GM23338 (cell line): ENCODE results near the gene UGGT2. TPM values are rescaled to one million over a fixed set of nuclear protein-coding genes. Genes with fewer than 3 reads are reported as not detected.
A peak's percentile ranks its signal among the peaks of the same experiment; 100 is the strongest.

Experiments used
- ATAC-seq: fragments of 200-7000 bp; cut with Tn5 transposase; 3 replicates; pipeline ENCODE4 v1.9.1; 2020
- DNase-seq: peaks from one replicate; pipeline ENCODE4 v3.0.0-alpha.2; 2015; ENCODE audit warnings: low spot score
- H2AFZ ChIP-seq: fragments of 200-600 bp; sonication (generic); 2 replicates; pipeline ENCODE4 v1.8.0; 2016; ENCODE audit warnings: antibody characterized with exemption, mild to moderate bottlenecking, moderate library complexity
- H3F3A ChIP-seq: fragments of 200-600 bp; sonication (generic); replicated peaks from 2 replicates; pipeline ENCODE4 v1.8.0; 2017; ENCODE audit warnings: antibody characterized with exemption, mixed run types, low read depth
- H3K27ac ChIP-seq: fragments of 200-600 bp; sonication (generic); 2 replicates; pipeline ENCODE4 v1.6.1; 2016; ENCODE audit warnings: low read depth
- H3K27me3 ChIP-seq: fragments of 200-600 bp; sonication (generic); 2 replicates; pipeline ENCODE4 v1.8.0; 2016; ENCODE audit warnings: mild to moderate bottlenecking, mixed run types, moderate library complexity; ENCODE audit not compliant: insufficient read depth
- H3K36me3 ChIP-seq: fragments of 200-600 bp; sonication (generic); 2 replicates; pipeline ENCODE4 v1.8.0; 2016; ENCODE audit warnings: mild to moderate bottlenecking; ENCODE audit not compliant: insufficient read depth
- H3K4me1 ChIP-seq: fragments of 200-600 bp; sonication (generic); 2 replicates; pipeline ENCODE4 v1.8.0; 2016; ENCODE audit warnings: mild to moderate bottlenecking, moderate library complexity; ENCODE audit not compliant: insufficient read depth
- H3K4me2 ChIP-seq: fragments of 200-600 bp; sonication (generic); 2 replicates; pipeline ENCODE4 v1.7.1; 2017; ENCODE audit warnings: mixed run types
- H3K4me3 ChIP-seq: fragments of 200-600 bp; sonication (generic); 2 replicates; pipeline ENCODE4 v1.6.1; 2016; ENCODE audit warnings: mixed run types
- H3K79me2 ChIP-seq: fragments of 200-600 bp; sonication (generic); replicated peaks from 2 replicates; pipeline ENCODE4 v1.8.0; 2017; ENCODE audit warnings: mild to moderate bottlenecking; ENCODE audit not compliant: insufficient read depth
- H3K9me2 ChIP-seq: fragments of 200-600 bp; sonication (generic); 2 replicates; pipeline ENCODE4 v1.8.0; 2017; ENCODE audit not compliant: insufficient read depth
- H4K20me1 ChIP-seq: fragments of 200-600 bp; sonication (generic); replicated peaks from 2 replicates; pipeline ENCODE4 v1.8.0; 2017; ENCODE audit warnings: mild to moderate bottlenecking; ENCODE audit not compliant: insufficient read depth
- H3K27ac Mint-ChIP-seq: 2 replicates; pipeline ENCODE4 v1.8.0; 2020; ENCODE audit warnings: inconsistent platforms, mild to moderate bottlenecking, moderate library complexity, mixed read lengths
- H3K27me3 Mint-ChIP-seq: 3 replicates; pipeline ENCODE4 v1.8.0; 2022; ENCODE audit warnings: low read depth, mild to moderate bottlenecking, moderate library complexity, mixed read lengths, inconsistent platforms; ENCODE audit not compliant: insufficient read depth, poor library complexity
- H3K36me3 Mint-ChIP-seq: 3 replicates; pipeline ENCODE4 v1.8.0; 2021; ENCODE audit warnings: low read depth, mild to moderate bottlenecking, inconsistent platforms, moderate library complexity, mixed read lengths
- H3K4me1 Mint-ChIP-seq: 3 replicates; pipeline ENCODE4 v1.8.0; 2020; ENCODE audit warnings: mild to moderate bottlenecking, inconsistent platforms, mixed read lengths
- H3K4me3 Mint-ChIP-seq: 3 replicates; pipeline ENCODE4 v1.8.0; 2021; ENCODE audit warnings: moderate library complexity, mild to moderate bottlenecking, inconsistent platforms, mixed read lengths
- H3K9me3 Mint-ChIP-seq: 3 replicates; pipeline ENCODE4 v1.8.0; 2020; ENCODE audit warnings: moderate library complexity, mild to moderate bottlenecking, inconsistent platforms, mixed read lengths
- EZH2 ChIP-seq: fragments of 200-600 bp; sonication (generic); IDR thresholded peaks from one replicate; pipeline ENCODE4 v1.8.0; 2017; ENCODE audit warnings: antibody characterized with exemption, mild to moderate bottlenecking, low read depth; ENCODE audit not compliant: unreplicated experiment
- NANOG ChIP-seq: IDR thresholded peaks from 2 replicates; pipeline ENCODE4 v1.6.1; 2016; ENCODE audit warnings: antibody characterized with exemption, borderline replicate concordance
- polyA plus RNA-seq: library from polyadenylated mRNA; unstranded; fragments of >200 nt; fragmentation: Nextera tagmentation; extraction: Ambion mirVana; gene quantifications from 2 replicates; pipeline ENCODE4 v1.2.1, GENCODE V29; 2016
- total RNA-seq: library from RNA; depleted of rRNA; stranded (reverse); fragments of >200 nt; shearing (Covaris generic); gene quantifications from 2 replicates; pipeline ENCODE4 v1.2.3, GENCODE V29; 2014
- TF ChIP-seq, protein P1 (sequence below): fragments of 250-450 bp; sonication (Bioruptor Pico); IDR thresholded peaks from 2 replicates; pipeline ENCODE4 v1.5.0; 2020; ENCODE audit warnings: mild to moderate bottlenecking, moderate library complexity
- TF ChIP-seq, protein P2 (sequence below), 2 experiments: fragments of 200-600 bp in 1 of 2; sonication (generic) in 1 of 2; conservative IDR thresholded peaks; 2 replicates each; pipeline versions ENCODE4 v1.5.1 to v1.6.1; 2016 to 2017; ENCODE audit warnings: antibody characterized with exemption in 2 of 2, low read depth in 2 of 2, mild to moderate bottlenecking in 2 of 2, moderate library complexity in 1 of 2

Gene UGGT2
- total and polyA plus RNA-seq, 2 experiments from 2014 or later: 44.0 to 60.5 TPM

DNA sequence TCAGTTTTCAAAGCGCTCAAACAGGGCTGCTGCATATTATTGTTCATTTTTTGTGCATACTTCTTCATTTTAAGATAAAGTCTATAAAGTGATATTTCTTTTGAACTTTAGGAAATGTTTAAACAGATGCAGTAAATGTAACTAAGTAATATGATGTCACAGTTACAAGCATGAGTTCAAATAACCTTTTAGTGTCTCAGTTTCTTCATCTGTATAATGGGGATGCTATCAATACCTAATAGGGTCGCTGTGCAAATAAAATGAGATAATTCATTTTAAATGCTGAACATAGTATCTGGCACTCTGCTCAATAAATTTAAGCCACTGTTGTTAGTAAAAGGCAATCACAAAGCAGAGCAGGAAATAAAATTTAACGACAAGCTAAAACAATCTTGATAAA, 97.5 kb downstream of the UGGT2 start:
- DNase-seq (no peak), ATAC-seq (no peak)
- H3K36me3 Mint-ChIP-seq: peaks cover 94% of the 10 kb centered on the region
- Histone ChIP-seq H3K9me2 (no peaks in the 10 kb centered on the region), H4K20me1 (no peaks in the 10 kb centered on the region), H3K79me2 (peaks cover 3% of the 10 kb centered on the region; the same call in 1 of the 2 replicates), H2AFZ (no peak overlapping the region), H3K4me2 (no peak overlapping the region), H3K4me3 (no peak overlapping the region), H3K36me3 (peaks cover 13% of the 10 kb centered on the region; the same call in 1 of the 2 replicates), H3K4me1 (peaks cover 8% of the 10 kb centered on the region), H3K27ac (no peak overlapping the region), H3K27me3 (no peaks in the 10 kb centered on the region), H3F3A (no peaks in the 10 kb centered on the region)
- TF ChIP-seq, protein P1, sequence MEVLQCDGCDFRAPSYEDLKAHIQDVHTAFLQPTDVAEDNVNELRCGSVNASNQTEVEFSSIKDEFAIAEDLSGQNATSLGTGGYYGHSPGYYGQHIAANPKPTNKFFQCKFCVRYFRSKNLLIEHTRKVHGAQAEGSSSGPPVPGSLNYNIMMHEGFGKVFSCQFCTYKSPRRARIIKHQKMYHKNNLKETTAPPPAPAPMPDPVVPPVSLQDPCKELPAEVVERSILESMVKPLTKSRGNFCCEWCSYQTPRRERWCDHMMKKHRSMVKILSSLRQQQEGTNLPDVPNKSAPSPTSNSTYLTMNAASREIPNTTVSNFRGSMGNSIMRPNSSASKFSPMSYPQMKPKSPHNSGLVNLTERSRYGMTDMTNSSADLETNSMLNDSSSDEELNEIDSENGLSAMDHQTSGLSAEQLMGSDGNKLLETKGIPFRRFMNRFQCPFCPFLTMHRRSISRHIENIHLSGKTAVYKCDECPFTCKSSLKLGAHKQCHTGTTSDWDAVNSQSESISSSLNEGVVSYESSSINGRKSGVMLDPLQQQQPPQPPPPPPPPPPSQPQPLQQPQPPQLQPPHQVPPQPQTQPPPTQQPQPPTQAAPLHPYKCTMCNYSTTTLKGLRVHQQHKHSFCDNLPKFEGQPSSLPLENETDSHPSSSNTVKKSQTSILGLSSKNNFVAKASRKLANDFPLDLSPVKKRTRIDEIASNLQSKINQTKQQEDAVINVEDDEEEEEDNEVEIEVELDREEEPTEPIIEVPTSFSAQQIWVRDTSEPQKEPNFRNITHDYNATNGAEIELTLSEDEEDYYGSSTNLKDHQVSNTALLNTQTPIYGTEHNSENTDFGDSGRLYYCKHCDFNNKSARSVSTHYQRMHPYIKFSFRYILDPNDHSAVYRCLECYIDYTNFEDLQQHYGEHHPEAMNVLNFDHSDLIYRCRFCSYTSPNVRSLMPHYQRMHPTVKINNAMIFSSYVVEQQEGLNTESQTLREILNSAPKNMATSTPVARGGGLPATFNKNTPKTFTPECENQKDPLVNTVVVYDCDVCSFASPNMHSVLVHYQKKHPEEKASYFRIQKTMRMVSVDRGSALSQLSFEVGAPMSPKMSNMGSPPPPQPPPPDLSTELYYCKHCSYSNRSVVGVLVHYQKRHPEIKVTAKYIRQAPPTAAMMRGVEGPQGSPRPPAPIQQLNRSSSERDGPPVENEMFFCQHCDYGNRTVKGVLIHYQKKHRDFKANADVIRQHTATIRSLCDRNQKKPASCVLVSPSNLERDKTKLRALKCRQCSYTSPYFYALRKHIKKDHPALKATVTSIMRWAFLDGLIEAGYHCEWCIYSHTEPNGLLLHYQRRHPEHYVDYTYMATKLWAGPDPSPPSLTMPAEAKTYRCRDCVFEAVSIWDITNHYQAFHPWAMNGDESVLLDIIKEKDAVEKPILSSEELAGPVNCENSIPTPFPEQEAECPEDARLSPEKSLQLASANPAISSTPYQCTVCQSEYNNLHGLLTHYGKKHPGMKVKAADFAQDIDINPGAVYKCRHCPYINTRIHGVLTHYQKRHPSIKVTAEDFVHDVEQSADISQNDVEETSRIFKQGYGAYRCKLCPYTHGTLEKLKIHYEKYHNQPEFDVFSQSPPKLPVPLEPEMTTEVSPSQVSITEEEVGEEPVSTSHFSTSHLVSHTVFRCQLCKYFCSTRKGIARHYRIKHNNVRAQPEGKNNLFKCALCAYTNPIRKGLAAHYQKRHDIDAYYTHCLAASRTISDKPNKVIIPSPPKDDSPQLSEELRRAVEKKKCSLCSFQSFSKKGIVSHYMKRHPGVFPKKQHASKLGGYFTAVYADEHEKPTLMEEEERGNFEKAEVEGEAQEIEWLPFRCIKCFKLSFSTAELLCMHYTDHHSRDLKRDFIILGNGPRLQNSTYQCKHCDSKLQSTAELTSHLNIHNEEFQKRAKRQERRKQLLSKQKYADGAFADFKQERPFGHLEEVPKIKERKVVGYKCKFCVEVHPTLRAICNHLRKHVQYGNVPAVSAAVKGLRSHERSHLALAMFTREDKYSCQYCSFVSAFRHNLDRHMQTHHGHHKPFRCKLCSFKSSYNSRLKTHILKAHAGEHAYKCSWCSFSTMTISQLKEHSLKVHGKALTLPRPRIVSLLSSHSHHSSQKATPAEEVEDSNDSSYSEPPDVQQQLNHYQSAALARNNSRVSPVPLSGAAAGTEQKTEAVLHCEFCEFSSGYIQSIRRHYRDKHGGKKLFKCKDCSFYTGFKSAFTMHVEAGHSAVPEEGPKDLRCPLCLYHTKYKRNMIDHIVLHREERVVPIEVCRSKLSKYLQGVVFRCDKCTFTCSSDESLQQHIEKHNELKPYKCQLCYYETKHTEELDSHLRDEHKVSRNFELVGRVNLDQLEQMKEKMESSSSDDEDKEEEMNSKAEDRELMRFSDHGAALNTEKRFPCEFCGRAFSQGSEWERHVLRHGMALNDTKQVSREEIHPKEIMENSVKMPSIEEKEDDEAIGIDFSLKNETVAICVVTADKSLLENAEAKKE: no peak
- H3K9me3 Mint-ChIP-seq: peaks cover 70% of the 10 kb centered on the region
- H3K27ac Mint-ChIP-seq: no peak overlapping the region
- H3K27me3 Mint-ChIP-seq: peaks cover 10% of the 10 kb centered on the region
- H3K4me3 Mint-ChIP-seq: no peak overlapping the region
- peaks cover 19% of the 10 kb centered on the region for H3K4me1 Mint-ChIP-seq

DNA sequence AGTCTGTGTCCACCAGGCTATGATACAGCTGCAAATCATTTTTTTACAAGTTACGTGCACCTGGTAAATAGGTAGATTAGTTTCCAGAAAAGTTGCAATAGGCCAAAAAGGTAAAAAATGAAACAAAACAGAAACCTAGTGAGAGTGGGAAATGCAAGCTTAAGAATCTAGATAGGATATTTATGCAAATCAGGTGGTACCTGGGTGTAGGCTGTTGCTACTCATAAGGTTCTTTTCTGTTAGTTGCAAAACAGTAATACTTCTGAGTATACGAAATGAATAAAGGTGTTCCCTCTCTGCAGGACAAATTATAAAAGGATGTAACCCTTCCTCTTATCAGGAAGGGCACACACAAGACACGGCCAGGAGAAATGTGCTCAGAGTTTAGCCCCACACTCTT, 97.9 kb downstream of the UGGT2 start:
- Mint-ChIP-seq H3K27me3 (peaks cover 10% of the 10 kb centered on the region), H3K4me1 (peaks cover 20% of the 10 kb centered on the region), H3K36me3 (peaks cover 92% of the 10 kb centered on the region), H3K27ac (no peak overlapping the region), H3K9me3 (peaks cover 65% of the 10 kb centered on the region), H3K4me3 (no peak overlapping the region)
- ATAC-seq: no peak
- no peak for DNase-seq
- Histone ChIP-seq H3F3A (no peaks in the 10 kb centered on the region), H3K27ac (peak overlapping the region; percentile 69), H3K4me3 (no peak overlapping the region), H3K4me1 (peaks cover 10% of the 10 kb centered on the region), H3K79me2 (peaks cover 3% of the 10 kb centered on the region; the same call in 1 of the 2 replicates), H3K27me3 (no peaks in the 10 kb centered on the region), H4K20me1 (no peaks in the 10 kb centered on the region), H2AFZ (no peak overlapping the region), H3K4me2 (peak overlapping the region; percentile 1; the same call in 1 of the 2 replicates), H3K9me2 (no peaks in the 10 kb centered on the region), H3K36me3 (peaks cover 13% of the 10 kb centered on the region; the same call in 1 of the 2 replicates)
- no peak for TF ChIP-seq NANOG
- TF ChIP-seq, protein P1: no peak
- TF ChIP-seq, protein P2, sequence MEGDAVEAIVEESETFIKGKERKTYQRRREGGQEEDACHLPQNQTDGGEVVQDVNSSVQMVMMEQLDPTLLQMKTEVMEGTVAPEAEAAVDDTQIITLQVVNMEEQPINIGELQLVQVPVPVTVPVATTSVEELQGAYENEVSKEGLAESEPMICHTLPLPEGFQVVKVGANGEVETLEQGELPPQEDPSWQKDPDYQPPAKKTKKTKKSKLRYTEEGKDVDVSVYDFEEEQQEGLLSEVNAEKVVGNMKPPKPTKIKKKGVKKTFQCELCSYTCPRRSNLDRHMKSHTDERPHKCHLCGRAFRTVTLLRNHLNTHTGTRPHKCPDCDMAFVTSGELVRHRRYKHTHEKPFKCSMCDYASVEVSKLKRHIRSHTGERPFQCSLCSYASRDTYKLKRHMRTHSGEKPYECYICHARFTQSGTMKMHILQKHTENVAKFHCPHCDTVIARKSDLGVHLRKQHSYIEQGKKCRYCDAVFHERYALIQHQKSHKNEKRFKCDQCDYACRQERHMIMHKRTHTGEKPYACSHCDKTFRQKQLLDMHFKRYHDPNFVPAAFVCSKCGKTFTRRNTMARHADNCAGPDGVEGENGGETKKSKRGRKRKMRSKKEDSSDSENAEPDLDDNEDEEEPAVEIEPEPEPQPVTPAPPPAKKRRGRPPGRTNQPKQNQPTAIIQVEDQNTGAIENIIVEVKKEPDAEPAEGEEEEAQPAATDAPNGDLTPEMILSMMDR (conservative IDR thresholded peaks at IDR 0.05; ENCODE audit: low read depth in 2 of 2): no peak
- no peak for TF ChIP-seq EZH2
